Peyer's patch (tissue), 4 donors: Measurements from ENCODE around the gene HOMEZ.

Experiments used
- CTCF ChIP-seq, 6 experiments: fragments of 450-650 bp in 4 of 6; fragments of 200-600 bp in 2 of 6; sonication (generic) in 1 of 6; IDR thresholded peaks; one replicate each; pipeline ENCODE4 v1.5.1; 2017 to 2019; ENCODE audit warnings: antibody characterized with exemption in 6 of 6, mild to moderate bottlenecking in 3 of 6, moderate library complexity in 1 of 6
- POLR2A ChIP-seq, 2 donors: fragments of 450-650 bp; IDR thresholded peaks; one replicate each; pipeline ENCODE4 v1.5.1; 2017; ENCODE audit warnings: antibody characterized with exemption in 2 of 2, mild to moderate bottlenecking in 2 of 2, moderate library complexity in 2 of 2

GRCh38 chr14:23294734-23295561, 9.0 kb upstream of the HOMEZ start:
- TF ChIP-seq CTCF (IDR thresholded peaks at IDR 0.05) (peak; percentile 42 to 94 (median 69)), POLR2A (IDR thresholded peaks at IDR 0.05) (no peak)
